ENCODE data around the gene TRIOBP.

TRIOBP gene

GRCh38 chr22:37749831-37750595, 53.2 kb downstream of the TRIOBP start:
- no peak for DNase-seq

DNA sequence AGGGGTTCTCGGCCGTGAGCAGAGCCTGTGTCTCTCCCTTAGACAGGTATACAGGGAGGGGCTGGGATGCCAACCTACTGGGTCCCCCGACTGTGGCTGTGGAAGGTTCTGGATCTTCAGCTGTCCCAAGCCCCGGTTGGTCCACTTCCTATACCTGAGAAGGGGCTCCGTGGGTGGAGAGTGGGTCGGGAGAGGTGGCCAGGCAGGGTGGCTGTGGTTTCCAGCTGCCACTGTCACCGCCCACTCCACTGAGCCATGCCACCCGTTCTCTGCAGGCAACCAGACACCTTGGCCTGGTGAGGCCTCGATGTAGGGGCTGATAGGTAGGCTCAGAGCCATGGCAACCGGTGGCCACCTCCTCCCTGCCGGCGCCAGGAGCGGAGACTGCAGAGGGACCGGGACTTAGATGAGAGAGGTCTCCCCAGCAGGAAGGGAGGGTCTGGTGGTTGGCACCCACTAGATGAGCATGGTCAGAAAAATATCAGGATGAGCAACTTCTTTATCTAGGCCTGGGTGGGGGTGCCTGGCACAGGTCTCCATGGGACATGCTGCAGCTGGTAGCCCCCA, 53.8 kb downstream of the TRIOBP start:
- DNase-seq: no peak

DNA sequence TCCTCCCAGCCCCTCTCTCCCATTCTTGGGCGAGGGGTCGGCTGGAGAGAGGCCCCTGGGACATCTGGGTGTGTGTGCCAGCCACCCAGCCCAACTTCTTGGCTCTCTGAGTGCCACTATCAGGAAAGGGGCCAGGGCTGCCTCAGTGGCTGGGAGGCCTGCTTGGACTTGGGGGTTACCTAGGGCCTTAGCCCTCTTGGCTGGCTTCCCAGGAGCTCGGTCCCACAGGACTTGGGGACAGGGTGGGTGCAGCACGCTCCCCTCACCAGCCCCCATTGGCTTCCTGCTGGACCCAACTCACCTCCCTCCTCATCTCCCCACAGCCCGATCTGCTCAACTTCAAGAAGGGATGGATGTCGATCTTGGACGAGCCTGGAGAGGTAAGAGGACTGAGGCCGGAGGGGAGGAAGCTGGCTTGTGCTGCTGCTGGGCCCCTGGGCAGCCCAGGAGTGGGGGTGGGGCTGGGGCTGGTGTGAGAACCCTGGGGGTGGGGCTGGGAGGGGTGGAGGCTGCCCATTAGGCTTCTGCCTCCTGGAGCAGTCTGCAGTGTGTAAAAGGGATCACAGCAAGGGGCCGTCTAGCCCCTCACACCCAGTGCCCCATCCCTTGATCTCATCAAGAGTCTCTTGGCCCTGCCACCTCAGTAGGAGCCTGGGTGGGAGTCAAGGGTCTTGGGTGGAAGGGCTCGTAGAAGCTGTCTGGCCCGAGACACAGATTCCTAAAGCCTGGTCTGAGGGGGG, 54.8 kb downstream of the TRIOBP start:
- DNase-seq: no peak

GRCh38 chr22:37752189-37753087, 55.6 kb downstream of the TRIOBP start:
- DNase-seq: peak in 30 of 56 donors; percentile 10 to 90 (median 31)

DNA sequence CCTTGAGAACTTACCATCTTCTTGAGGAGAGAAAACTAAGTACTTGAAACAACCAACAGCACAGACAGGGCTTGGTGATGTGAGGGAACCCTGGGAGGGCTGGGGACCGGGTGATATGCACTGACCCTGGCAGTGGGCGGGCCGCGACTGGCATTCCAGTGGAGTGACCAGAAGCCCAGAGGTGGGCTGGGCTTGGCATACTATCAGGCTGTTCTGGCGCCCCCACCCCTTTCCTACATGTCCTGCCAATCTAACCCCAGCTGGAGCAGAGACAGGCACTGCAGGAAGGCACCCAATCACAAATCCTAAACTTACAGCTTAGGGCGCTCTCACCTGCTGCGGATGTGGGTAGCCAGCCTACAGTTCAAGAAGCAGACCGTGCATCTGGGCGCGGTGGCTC, 56.9 kb downstream of the TRIOBP start:
- no peak for DNase-seq

- DNase-seq: no peak
Measured at GRCh38 chr22:37757663-37758062, 60.8 kb downstream of the TRIOBP start.

DNA sequence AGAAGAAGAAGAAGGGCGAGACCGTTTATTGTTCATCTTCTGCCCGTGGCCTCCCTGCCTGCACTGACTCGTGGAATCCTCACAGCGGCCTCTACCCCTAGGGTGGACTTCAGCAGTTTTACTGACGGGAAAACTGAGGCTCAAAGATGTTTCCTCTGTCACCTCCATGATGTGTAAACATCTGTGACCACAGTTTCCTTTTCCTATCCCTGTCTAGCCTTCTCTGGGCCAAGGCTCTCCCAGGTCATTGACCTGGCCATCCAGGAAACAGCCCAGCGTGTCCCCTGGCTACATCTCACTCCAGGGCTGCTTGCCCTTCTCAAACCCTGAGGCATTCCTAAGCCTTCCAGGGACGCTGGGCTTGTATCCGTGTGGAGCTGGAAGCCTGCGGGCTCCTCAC, 61.8 kb downstream of the TRIOBP start:
- DNase-seq: no peak

GRCh38 chr22:37759281-37759680, 62.4 kb downstream of the TRIOBP start:
- DNase-seq: no peak

DNA sequence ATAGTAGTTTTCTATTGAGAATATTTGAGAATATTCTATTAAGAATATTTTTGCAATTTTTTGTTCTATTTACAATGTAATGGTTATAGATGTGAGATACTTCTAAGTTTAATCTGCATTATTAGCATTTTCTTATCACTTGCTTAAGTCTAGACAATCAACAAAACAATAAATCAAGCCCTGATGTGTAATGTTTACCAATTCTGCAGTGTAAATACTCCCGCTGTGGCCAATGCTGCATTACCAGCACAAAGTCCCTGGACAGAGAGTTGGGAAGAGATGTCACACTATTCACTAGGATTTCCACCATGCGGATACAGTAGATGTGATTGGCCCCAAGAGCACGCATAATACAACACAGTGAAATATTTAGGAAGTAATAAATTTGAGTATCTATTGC, 63.3 kb downstream of the TRIOBP start:
- DNase-seq: no peak

DNA sequence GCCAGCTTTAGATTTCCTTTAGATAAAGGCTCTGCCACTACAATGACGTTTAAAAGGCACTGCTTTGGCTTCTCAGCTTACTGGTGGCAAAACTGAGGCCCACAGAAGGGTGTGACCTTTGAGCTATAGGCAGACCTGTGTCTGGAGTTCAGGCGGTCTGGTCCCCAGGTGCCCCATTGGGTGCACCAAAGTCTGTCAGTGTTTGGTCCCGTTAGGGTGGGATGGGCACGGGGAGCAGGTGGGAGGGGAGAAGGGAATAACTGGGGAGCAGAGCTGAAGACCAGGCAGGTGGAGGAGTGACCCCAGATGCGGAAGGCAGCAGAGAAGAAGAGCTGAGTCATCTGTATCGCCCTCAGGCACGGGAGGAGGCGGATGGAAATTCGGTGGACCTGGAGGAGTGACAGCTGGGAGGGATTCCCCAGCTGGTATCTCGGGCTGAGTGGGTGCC, 65.6 kb downstream of the TRIOBP start:
- peak in 1 of 56 donors; percentile 2 for DNase-seq

DNA sequence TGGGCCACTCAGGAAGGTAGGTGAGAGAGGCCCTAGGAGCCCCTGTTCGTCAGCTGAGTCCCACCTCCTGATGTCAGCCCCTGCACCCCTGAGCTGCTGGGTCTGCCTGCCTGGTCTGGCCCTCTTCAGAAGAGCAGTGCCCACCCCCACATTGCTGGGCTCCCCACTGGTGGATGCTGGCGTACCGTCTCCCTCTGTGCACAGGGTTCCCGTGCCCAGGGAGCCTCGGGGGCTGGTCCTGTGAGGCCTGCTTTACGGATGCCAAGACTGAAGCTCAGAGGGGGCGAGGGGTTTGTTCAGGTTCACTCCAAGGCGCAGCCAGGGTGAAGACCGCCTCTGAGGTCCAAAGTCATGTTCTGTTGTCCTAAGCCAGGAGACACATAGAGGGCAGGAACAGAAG, 66.2 kb downstream of the TRIOBP start:
- no peak for DNase-seq

GRCh38 chr22:37763652-37764051, 66.8 kb downstream of the TRIOBP start:
- no peak for DNase-seq

DNA sequence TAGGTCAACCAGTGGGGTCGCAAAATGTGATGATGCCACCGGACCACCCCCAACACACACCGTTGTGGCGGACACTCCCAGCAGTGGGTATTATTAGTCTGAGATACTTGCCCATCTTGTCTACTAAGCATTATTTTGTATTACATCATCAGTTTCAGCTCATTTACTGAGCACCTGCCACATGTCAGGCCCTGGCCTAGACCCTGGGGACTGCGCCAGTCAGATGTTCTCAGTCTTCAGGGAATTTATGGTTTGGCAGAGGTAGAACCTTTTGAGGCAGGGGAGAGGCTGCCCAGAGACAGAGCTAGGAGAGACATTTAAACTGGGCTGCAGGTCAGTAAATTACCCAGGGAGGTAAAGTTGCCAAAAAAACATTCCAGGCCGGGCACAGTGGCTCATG, 67.8 kb downstream of the TRIOBP start:
- DNase-seq: no peak

DNA sequence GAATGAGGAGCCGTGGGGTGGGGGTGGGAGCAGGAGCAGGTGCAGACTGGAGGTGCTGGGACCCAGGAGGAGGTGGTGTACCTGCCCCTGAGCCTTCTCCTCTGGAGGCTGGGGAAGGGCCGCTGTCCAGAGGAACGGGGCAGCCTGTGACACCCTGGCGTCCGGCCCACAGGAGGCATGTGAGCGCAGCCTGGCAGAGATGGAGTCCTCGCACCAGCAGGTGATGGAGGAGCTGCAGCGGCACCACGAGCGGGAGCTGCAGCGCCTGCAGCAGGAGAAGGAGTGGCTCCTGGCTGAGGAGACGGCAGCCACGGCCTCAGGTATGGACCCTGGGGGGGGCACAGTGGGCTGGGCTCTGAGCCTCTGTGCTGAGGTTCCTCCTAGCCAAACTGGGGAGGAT, 68.7 kb downstream of the TRIOBP start:
- no peak for DNase-seq

- no peak for DNase-seq
Measured at GRCh38 chr22:37765953-37766576, 69.2 kb downstream of the TRIOBP start.

GRCh38 chr22:37768273-37768672, 71.4 kb downstream of the TRIOBP start:
- DNase-seq: no peak

DNA sequence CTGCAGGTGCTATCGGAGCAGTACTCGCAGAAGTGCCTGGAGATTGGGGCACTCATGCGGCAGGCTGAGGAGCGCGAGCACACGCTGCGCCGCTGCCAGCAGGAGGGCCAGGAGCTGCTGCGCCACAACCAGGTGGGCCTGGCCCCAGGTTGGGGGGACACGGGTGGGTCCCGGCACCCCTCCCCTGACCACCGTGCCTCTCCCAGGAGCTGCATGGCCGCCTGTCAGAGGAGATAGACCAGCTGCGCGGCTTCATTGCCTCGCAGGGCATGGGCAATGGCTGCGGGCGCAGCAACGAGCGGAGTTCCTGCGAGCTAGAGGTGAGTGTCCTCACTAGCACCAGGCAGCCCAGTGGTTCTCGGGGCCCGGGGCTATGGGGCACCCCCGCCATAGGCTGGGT, 72.2 kb downstream of the TRIOBP start:
- DNase-seq: no peak

DNA sequence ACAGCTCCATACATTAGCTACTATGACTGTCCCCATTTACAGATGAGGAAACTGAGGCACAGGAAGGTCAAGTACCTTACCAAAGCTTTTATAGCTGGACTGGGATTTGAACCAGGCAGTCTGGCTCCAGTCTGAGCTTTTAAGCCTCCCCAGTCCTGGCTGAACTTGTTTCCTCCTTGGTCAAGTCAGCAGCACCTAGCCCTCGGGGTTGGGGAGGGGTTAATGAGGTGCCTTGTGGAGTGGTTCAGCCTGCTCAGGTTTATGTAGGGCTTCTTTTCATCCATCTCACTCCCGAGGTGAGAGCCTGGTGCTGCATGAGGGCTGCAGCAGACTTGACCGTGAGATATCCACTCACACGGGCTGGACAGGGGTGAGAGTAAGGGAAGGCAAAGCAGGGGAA, 74.2 kb downstream of the TRIOBP start:
- DNase-seq: no peak

GRCh38 chr22:37771702-37772427, 75.0 kb downstream of the TRIOBP start:
- no peak for DNase-seq

GRCh38 chr22:37774728-37775127, 77.9 kb downstream of the TRIOBP start:
- DNase-seq: no peak
